H9 (cell line): ENCODE measurements around the gene AACS. TPM values are rescaled to one million over a fixed set of nuclear protein-coding genes. Genes with fewer than 3 reads are reported as not detected.

Experiments
- DNase-seq: peaks from one replicate; pipeline ENCODE4 v3.0.0-alpha.2; 2017
- H2AFZ ChIP-seq: one replicate; pipeline ENCODE4 v1.6.1; 2013; ENCODE audit warnings: mild to moderate bottlenecking, low read length, control low read depth, moderate library complexity
- H2AK5ac ChIP-seq: 2 replicates; pipeline ENCODE4 v1.6.1; 2013; ENCODE audit warnings: low read length, control low read depth, mixed read lengths; ENCODE audit not compliant: insufficient read length
- H2BK120ac ChIP-seq: one replicate; pipeline ENCODE4 v1.6.1; 2013; ENCODE audit warnings: low read depth, mild to moderate bottlenecking, low read length, control low read depth, inconsistent platforms; ENCODE audit not compliant: poor library complexity, severe bottlenecking
- H2BK12ac ChIP-seq: 2 replicates; pipeline ENCODE4 v1.6.1; 2013; ENCODE audit warnings: low read length, control low read depth, mixed read lengths, low read depth; ENCODE audit not compliant: insufficient read length
- H2BK15ac ChIP-seq: 2 replicates; pipeline ENCODE4 v1.6.1; 2013; ENCODE audit warnings: low read depth, low read length, control low read depth
- H2BK20ac ChIP-seq: one replicate; pipeline ENCODE4 v1.6.1; 2013; ENCODE audit warnings: low read depth, mild to moderate bottlenecking, low read length, control low read depth, inconsistent platforms; ENCODE audit not compliant: poor library complexity, severe bottlenecking
- H2BK5ac ChIP-seq: 2 replicates; pipeline ENCODE4 v1.6.1; 2013; ENCODE audit warnings: low read length, control low read depth, mixed read lengths; ENCODE audit not compliant: insufficient read length
- H3K14ac ChIP-seq: 2 replicates; pipeline ENCODE4 v1.6.1; 2013; ENCODE audit warnings: low read length, control low read depth; ENCODE audit not compliant: insufficient read depth
- H3K18ac ChIP-seq: 2 replicates; pipeline ENCODE4 v1.6.1; 2013; ENCODE audit warnings: low read depth, mild to moderate bottlenecking, mixed read lengths, low read length, control low read depth; ENCODE audit not compliant: insufficient read length
- H3K23ac ChIP-seq: 2 replicates; pipeline ENCODE4 v1.6.1; 2013; ENCODE audit warnings: low read length, control low read depth, mixed read lengths, low read depth; ENCODE audit not compliant: insufficient read length
- H3K23me2 ChIP-seq: 2 replicates; pipeline ENCODE4 v1.6.1; 2013; ENCODE audit warnings: low read depth, mild to moderate bottlenecking, mixed read lengths, low read length, control low read depth; ENCODE audit not compliant: insufficient read length, poor library complexity, severe bottlenecking
- H3K27ac ChIP-seq: 2 replicates; pipeline ENCODE4 v1.5.1; 2013; ENCODE audit warnings: low read length, control low read depth, mixed read lengths, low read depth; ENCODE audit not compliant: insufficient read length
- H3K27me3 ChIP-seq: 2 replicates; pipeline ENCODE4 v1.6.1; 2013; ENCODE audit warnings: low read length, control low read depth, inconsistent platforms; ENCODE audit not compliant: insufficient read depth
- H3K4ac ChIP-seq: 2 replicates; pipeline ENCODE4 v1.6.1; 2013; ENCODE audit warnings: low read depth, mild to moderate bottlenecking, control low read depth, inconsistent platforms, low read length, moderate library complexity
- H3K4me1 ChIP-seq: 2 replicates; pipeline ENCODE4 v1.6.1; 2013; ENCODE audit warnings: low read length, control low read depth, inconsistent platforms; ENCODE audit not compliant: insufficient read depth
- H3K4me2 ChIP-seq: 2 replicates; pipeline ENCODE4 v1.6.1; 2013; ENCODE audit warnings: low read length, control low read depth, mixed read lengths; ENCODE audit not compliant: insufficient read length, insufficient read depth
- H3K56ac ChIP-seq: 2 replicates; pipeline ENCODE4 v1.6.1; 2013; ENCODE audit warnings: low read depth, mild to moderate bottlenecking, mixed read lengths, low read length, control low read depth; ENCODE audit not compliant: insufficient read length
- H3K79me1 ChIP-seq: 2 replicates; pipeline ENCODE4 v1.6.1; 2013; ENCODE audit warnings: low read depth, mild to moderate bottlenecking, moderate library complexity, low read length, control low read depth, inconsistent platforms; ENCODE audit not compliant: insufficient read depth, poor library complexity, severe bottlenecking
- H3K79me2 ChIP-seq: 2 replicates; pipeline ENCODE4 v1.6.1; 2013; ENCODE audit warnings: low read length, control low read depth, inconsistent platforms; ENCODE audit not compliant: insufficient read depth
- H3K9ac ChIP-seq: 2 replicates; pipeline ENCODE4 v1.6.1; 2013; ENCODE audit warnings: low read length, control low read depth, mixed read lengths; ENCODE audit not compliant: insufficient read length; ENCODE audit errors: extremely low read depth
- H3K9me3 ChIP-seq: one replicate; pipeline ENCODE4 v1.6.1; 2013; ENCODE audit warnings: low read depth, low read length, inconsistent platforms; ENCODE audit not compliant: control insufficient read depth
- H3T11ph ChIP-seq: one replicate; pipeline ENCODE4 v1.6.1; 2013; ENCODE audit warnings: mild to moderate bottlenecking, low read length, control low read depth, inconsistent platforms
- H4K20me1 ChIP-seq: one replicate; pipeline ENCODE4 v1.6.1; 2013; ENCODE audit not compliant: control insufficient read depth, insufficient read length, insufficient read depth
- H4K5ac ChIP-seq: 2 replicates; pipeline ENCODE4 v1.6.1; 2013; ENCODE audit warnings: low read depth, mild to moderate bottlenecking, mixed read lengths, low read length, control low read depth; ENCODE audit not compliant: insufficient read length
- H4K8ac ChIP-seq: replicated peaks from 2 replicates; pipeline ENCODE4 v1.6.1; 2013; ENCODE audit warnings: low read length, control low read depth, mixed read lengths, low read depth; ENCODE audit not compliant: insufficient read length
- H4K91ac ChIP-seq: 2 replicates; pipeline ENCODE4 v1.6.1; 2013; ENCODE audit warnings: low read depth, mild to moderate bottlenecking, moderate library complexity, mixed read lengths, low read length, control low read depth; ENCODE audit not compliant: insufficient read length
- H3K27ac Mint-ChIP-seq, 3 experiments: 2 replicates in 2 of 3; 3 replicates in 1 of 3; pipeline ENCODE4 v1.8.0; 2020 to 2021; ENCODE audit warnings: mixed read lengths in 3 of 3, mild to moderate bottlenecking in 1 of 3, moderate library complexity in 1 of 3
- H3K27me3 Mint-ChIP-seq: 2 replicates; pipeline ENCODE4 v1.8.0; 2021; ENCODE audit warnings: low read depth, mild to moderate bottlenecking, moderate library complexity, mixed read lengths
- H3K36me3 Mint-ChIP-seq, 3 experiments: 2 replicates in 2 of 3; 3 replicates in 1 of 3; pipeline ENCODE4 v1.8.0; 2020 to 2021; ENCODE audit warnings: low read depth in 3 of 3, mixed read lengths in 3 of 3; ENCODE audit not compliant: insufficient read depth in 1 of 3
- H3K4me1 Mint-ChIP-seq, 2 experiments: 2 replicates each; pipeline ENCODE4 v1.8.0; 2020; ENCODE audit warnings: mixed read lengths in 2 of 2
- H3K4me3 Mint-ChIP-seq, 2 experiments: 2 replicates in 1 of 2; 3 replicates in 1 of 2; pipeline ENCODE4 v1.8.0; 2020 to 2021; ENCODE audit warnings: mild to moderate bottlenecking in 2 of 2, mixed read lengths in 2 of 2, moderate library complexity in 1 of 2
- H3K9me3 Mint-ChIP-seq, 2 experiments: 2 replicates in 1 of 2; 3 replicates in 1 of 2; pipeline ENCODE4 v1.8.0; 2020; ENCODE audit warnings: mild to moderate bottlenecking in 2 of 2, mixed read lengths in 2 of 2, moderate library complexity in 1 of 2
- WGBS: extraction: QIAGEN DNeasy Blood & Tissue Kit; methylation state at CpG from one replicate; pipeline ENCODE4 v1.1.7; 2013; ENCODE audit warnings: missing lambda C conversion rate, low lambda C conversion rate, mixed read lengths; ENCODE audit not compliant: insufficient read length; ENCODE audit errors: extremely low coverage; 5-methylcytosine and 5-hydroxymethylcytosine counted together
- total RNA-seq: library from RNA; stranded (reverse); gene quantifications from 2 replicates; pipeline ENCODE4 v1.2.1, GENCODE V29; 2021
- TF ChIP-seq, protein P1 (sequence below): fragments of 200-600 bp; sonication (generic); conservative IDR thresholded peaks from 3 replicates; pipeline ENCODE4 v1.8.0; 2021; ENCODE audit warnings: antibody characterized with exemption, mild to moderate bottlenecking

The AACS gene
- total RNA-seq, 1 experiment from 2014 or later: 35.0 TPM

DNA sequence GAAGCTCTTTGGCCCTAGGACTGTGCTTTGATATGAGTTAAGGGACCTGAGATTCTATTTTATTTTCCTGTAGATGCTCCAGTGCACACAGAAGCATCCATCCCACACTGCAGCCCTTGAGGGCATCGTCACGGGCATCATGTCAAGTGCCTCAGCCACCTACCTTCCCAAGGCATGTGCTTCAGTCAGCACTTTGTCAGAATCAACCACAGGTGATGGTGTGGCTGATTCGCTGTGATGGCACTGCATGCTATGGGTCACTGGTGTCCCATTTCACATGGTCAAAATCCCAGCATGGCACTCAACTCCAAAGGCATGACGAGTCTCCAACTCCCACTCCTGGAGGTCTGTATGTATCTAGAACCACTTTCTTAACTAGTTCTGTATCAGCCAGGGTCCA is 100.8 kb downstream of the AACS start:
- WGBS: no CpG with 5 or more reads among the region's 4 CpGs
- no peaks in the 10 kb centered on the region; the same call in 1 of the 2 replicates for H3K27me3 ChIP-seq
- no peak overlapping the region for H3T11ph ChIP-seq
- no peak overlapping the region for H4K5ac ChIP-seq
- no peak overlapping the region for H3K4me3 Mint-ChIP-seq
- H2BK20ac ChIP-seq: no peak overlapping the region
- H3K36me3 Mint-ChIP-seq: 0 out of 7 replicates have a peak, but pooled peaks cover 0 to 1% (median 0%) of the 10 kb centered on the region in 3 experiments
- H2BK12ac ChIP-seq: no peak overlapping the region
- H3K27me3 Mint-ChIP-seq: peaks cover 11% of the 10 kb centered on the region
- no peak overlapping the region for H3K27ac ChIP-seq
- TF ChIP-seq, protein P1, sequence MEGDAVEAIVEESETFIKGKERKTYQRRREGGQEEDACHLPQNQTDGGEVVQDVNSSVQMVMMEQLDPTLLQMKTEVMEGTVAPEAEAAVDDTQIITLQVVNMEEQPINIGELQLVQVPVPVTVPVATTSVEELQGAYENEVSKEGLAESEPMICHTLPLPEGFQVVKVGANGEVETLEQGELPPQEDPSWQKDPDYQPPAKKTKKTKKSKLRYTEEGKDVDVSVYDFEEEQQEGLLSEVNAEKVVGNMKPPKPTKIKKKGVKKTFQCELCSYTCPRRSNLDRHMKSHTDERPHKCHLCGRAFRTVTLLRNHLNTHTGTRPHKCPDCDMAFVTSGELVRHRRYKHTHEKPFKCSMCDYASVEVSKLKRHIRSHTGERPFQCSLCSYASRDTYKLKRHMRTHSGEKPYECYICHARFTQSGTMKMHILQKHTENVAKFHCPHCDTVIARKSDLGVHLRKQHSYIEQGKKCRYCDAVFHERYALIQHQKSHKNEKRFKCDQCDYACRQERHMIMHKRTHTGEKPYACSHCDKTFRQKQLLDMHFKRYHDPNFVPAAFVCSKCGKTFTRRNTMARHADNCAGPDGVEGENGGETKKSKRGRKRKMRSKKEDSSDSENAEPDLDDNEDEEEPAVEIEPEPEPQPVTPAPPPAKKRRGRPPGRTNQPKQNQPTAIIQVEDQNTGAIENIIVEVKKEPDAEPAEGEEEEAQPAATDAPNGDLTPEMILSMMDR: no peak
- no peak overlapping the region for H3K14ac ChIP-seq
- H4K20me1 ChIP-seq: no peaks in the 10 kb centered on the region
- no peak overlapping the region for H3K18ac ChIP-seq
- no peak overlapping the region for H4K91ac ChIP-seq
- H3K9me3 Mint-ChIP-seq: peaks cover 7 to 10% of the 10 kb centered on the region in 2 experiments
- no peaks in the 10 kb centered on the region for H3K79me1 ChIP-seq
- no peaks in the 10 kb centered on the region for H3K9me3 ChIP-seq
- H3K4me1 Mint-ChIP-seq: peaks cover 0 to 4% of the 10 kb centered on the region in 2 experiments; a peak in 1 of 4 replicates
- no peak overlapping the region for H3K4ac ChIP-seq
- H2BK5ac ChIP-seq: no peak overlapping the region
- no peak overlapping the region for H4K8ac ChIP-seq
- DNase-seq: no peak
- no peak overlapping the region for H3K27ac Mint-ChIP-seq
- H2AK5ac ChIP-seq: no peak overlapping the region
- no peak overlapping the region for H3K56ac ChIP-seq
- H3K4me2 ChIP-seq: no peak overlapping the region
- no peak overlapping the region for H3K23ac ChIP-seq
- H2BK15ac ChIP-seq: no peak overlapping the region
- H3K79me2 ChIP-seq: no peaks in the 10 kb centered on the region
- no peak overlapping the region for H2AFZ ChIP-seq
- no peaks in the 10 kb centered on the region for H3K23me2 ChIP-seq
- H2BK120ac ChIP-seq: no peak overlapping the region
- no peaks in the 10 kb centered on the region for H3K4me1 ChIP-seq
- H3K9ac ChIP-seq: no peak overlapping the region
